NCI-H187 (cell line): ENCODE results near the gene MYL12B.
A peak's percentile ranks its signal among the peaks of the same experiment; 100 is the strongest.
"Not testable (repeated sequence)": the region's sequence is repeated elsewhere in the genome, so short reads cannot be mapped to it uniquely, and the experiment has no call there.

ENCODE experiments used
- DNase-seq, 2 experiments: peaks; one replicate each; lab custom pipeline; 2025; lab: John Stamatoyannopoulos, UW

Gene MYL12B

DNA sequence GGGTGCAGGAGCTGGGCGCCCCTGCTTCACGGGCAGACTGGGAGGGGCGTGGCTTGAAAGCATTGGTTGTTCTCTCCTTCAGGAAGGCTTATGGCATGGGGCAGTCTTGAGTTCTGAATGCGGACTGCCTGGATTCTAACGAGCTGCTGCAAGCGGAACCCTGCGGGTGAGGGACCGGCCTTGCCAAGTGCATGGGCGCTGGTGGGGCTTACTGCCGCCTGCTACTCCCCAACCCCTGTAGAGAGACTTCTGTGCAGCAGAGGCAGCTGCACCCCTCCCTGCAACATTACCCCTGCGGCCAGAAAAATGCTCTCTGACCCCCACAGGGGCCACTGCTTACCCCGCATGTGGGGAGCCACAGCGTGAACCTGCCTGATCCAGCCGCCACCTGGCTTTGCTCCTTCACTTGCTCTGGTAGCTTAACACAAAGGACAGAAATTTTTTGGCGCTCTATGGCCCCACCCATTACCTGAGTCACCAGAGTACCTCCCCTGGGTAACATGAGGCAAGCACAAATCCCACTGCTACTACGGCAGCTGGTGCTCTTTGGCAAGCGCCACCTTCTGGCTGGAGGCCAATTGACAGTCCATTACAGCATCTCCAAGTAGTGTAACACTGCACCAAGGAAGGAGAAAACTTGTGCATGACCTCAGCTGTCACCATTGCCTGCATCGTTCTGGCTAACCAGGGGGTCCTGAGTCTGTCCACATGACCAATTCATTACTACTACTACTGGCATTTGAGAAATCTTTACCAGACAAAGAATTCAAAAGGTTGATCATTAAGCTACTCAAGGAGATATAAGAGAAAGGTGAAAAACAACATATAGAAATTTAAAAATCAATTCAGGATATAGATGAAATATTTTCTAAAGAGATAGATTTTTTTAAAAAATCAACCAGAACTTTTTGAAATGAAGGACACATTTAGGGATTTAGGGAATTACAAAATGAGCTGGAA is 35.4 kb downstream of the MYL12B start:
- peak; percentile 32 to 50 for DNase-seq

DNA sequence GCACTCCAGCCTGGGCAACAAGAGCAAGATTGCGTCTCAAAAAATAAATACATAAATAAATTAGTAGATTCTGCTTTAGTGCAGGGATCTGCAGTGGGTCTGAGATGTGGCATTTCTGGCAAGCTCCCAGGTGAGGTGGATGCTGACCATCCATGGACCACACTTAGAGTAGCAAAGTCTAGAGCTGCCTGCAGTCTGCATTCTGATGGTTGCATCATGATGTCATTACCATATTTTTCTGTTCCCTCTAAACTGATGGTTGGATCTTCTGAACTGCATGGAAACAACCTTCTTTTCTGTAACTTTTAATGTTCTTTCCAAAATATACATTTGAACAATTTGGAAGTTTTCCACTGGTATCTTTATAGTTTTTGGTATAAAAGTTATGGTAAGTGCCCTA is 42.9 kb downstream of the MYL12B start:
- no peak for DNase-seq

DNA sequence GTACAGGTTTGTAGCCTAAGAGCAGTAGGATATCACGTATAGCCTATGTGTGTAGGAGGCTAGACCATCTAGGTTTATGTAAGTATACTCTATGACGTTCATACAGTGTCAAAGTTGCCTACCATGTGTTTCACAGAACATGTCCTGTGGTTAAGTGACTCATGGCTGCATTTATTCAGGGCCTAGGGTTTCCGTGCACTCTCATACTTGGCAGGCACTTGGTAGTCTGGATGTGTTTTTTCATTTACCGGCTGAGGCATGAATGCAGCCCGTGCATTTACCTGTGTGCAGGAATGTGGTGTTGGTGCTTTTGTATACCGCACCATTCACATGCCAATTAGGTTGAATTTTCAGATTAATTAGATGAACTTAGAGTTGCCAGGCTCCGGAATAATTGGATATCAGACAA is 43.4 kb downstream of the MYL12B start:
- no peak for DNase-seq

DNA sequence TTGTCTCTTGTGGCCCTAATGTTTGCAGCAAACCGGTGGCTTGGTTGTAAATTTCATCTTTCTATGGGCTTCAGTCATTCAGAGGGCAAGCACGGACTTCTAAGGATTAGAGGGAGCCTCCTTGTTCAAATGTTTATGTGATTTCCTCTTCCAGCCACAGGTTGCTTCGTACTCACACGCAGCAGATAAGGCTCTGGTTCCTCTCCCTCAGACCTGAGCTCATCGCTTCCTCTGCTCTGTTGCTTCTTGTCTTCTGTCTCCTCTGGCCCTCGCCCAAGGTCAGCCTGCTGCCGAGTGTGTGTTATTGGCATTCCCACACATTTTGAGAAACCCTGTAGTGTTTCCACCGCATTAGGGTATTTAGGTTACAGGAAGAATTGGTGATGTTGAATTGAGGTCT is 44.0 kb downstream of the MYL12B start:
- no peak for DNase-seq

DNA sequence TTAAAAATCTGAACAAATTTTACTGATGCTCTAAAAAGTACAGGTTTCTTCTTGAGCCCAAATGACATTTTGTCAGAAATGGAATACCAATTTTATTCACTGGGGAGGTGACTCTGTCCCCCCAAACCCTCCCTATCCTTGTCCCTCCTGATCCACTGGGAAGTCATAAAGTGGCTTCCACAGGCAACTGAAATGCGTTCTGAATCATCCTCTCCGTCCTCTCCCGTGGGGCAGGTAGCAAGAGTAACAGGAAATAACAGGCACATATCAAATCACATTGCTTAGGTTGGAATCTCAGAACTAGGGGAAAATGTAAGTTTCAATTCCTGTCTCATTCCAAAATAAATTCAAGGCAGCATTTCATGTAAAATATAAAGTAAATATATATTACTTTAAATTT is 44.5 kb downstream of the MYL12B start:
- DNase-seq, result no peak

DNA sequence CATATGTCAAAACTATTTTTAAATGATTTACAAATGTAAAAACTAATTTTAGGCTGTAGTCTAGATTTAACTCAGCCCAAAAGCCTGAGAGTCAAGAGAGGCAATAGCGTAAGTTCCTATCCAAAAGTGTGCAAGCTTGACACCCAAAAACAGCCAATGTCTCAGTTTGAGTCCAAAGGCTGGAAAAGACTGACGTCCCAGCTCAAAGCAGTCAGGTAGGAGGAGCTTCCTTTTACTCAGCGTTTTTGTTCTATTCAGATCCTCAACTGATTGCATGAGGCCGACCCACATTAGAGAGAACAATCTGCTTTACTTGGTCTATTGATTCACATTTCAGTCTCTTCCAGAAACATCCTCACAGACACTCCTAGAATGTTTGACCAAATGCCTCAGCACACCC is 51.8 kb downstream of the MYL12B start:
- DNase-seq, result no peak

DNA sequence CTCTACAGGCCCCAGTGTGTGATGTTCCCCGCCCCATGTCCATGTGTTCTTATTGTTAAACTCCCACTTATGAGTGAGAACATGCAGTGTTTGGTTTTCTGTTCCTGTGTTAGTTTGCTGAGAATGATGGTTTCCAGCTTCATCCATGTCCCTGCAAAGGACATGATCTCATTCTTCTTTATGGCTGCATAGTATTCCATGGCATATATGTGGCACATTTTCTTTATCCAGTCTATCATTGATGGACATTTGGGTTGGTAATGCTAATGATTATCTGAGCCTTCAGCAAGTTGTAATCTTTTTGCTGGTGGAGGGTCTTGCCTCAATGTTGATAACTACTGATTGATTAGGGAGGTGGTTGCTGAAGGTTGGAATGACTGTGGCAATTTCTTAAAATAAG is 53.4 kb downstream of the MYL12B start:
- DNase-seq, result not testable (repeated sequence)

DNA sequence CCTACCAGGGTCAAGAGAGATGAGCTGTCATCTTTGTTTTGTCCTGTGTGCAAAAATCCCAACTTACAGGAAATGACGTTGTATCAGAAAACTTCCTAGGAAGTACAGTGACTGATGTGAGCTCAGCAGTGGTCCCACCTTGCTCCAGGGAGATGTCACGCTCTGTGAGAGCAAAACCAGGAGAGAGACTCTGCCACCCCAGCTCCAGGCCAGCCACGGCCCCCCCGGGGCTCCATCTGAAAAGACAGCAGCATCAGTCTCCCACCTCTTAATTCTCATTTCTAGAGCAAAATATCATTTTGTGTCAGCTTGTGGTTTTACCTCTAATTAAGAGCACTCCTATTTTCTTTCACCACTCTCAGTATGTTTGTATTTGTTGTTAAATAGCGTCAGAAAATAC is 57.5 kb downstream of the MYL12B start:
- DNase-seq, result no peak

DNA sequence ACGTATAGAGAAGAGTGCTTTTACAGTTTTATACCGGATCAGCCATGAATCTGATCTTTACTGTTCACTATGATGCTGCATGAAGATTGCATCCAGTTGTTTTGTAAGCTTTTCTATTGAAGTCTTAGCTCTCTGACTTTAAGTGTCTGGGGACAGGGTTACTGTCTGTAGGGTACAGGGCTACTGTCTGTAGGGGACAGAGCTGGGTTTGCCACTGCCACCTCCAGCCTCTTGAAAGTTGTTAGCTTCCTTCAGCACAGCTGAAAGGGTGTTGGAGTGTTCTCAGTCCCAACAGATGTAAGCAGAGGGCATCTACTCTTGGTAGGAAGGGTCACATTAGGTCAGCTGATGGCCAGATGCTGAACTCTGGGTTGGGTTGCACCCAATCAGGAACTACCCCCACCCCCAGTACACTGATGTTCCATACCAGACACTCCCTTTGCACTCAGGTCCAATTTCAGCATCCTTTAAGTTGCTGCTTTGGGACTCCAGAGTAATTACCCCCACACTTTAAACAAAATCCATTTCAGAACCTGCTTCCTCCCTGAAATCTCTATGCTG is 58.0 kb downstream of the MYL12B start:
- no peak for DNase-seq

DNA sequence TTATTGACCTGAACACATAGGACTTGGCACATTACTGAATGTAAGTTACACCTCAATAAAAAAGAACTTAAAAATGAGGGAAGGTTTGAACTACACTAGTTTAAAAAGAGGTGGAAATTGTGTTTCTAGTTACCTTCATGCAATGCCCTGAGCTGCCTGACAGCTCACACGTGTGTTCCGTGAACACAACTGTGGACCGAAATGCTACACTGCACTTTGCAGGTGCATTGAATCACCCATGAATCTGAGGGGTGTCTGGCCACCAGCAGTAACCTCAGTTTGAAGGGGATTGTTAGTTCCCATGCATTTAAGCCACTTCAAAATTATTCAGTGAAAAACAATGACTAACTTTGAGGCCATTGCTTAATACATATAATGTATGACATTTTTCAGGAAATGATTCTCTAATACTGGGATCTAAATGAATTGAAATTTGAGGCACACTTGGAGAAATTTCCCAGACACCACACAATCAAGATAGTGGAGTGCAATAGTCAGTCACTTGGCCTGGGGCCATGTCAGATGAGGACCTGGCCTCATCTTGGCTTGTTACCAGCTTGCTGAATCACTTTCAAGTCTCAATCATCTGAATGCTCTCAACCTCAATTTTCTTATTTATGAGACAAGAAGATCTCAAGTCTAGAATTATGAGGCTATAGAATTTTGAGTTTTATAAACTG is 59.3 kb downstream of the MYL12B start:
- no peak for DNase-seq

DNA sequence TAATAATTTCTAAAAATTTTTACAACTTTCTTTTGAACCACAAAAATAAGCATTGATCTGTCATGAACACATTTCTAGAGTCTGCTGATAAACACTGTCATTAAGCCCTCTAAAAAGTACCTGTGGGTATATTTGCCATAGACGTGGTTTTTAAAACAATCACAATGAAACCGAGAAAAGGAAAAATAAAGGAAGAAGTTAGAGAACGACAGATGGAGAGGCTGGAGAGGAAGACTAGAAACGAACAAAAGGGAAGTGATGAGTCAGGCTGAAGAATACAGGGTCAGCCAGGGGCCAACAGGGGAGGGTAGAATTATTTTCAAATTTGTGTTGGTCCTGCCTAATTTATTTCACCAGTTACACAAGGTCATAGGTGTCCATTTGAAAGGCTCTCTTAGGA is 62.0 kb downstream of the MYL12B start:
- DNase-seq, result no peak
